Gastroesophageal sphincter (tissue), 4 donors: ENCODE data around the gene SLMAP. TPM values are rescaled to one million over a fixed set of nuclear protein-coding genes. Genes with fewer than 3 reads are reported as not detected.

Source experiments
- ATAC-seq: fragments of 150-250 bp; one replicate; pipeline ENCODE4 v1.9.1; 2016; ENCODE audit warnings: mild to moderate bottlenecking, moderate library complexity
- H3K27ac ChIP-seq, 4 donors: fragments of 200-600 bp; sonication (generic) in 3 of 4; 1 replicate in 3 of 4; 2 replicates in 1 of 4; pipeline ENCODE4 v1.5.1; 2016 to 2019
- H3K27me3 ChIP-seq: fragments of 200-600 bp; sonication (generic); one replicate; pipeline ENCODE4 v1.5.1; 2019
- H3K36me3 ChIP-seq, 2 donors: fragments of 200-600 bp; sonication (generic); one replicate each; pipeline ENCODE4 v1.5.1; 2019; ENCODE audit warnings: control low read depth in 1 of 2
- H3K4me1 ChIP-seq, 3 donors: fragments of 200-600 bp; sonication (generic); 1 replicate in 2 of 3; 2 replicates in 1 of 3; pipeline ENCODE4 v1.5.1; 2016 to 2019; ENCODE audit warnings: control low read depth in 2 of 3
- H3K4me3 ChIP-seq, 2 donors: fragments of 200-600 bp; sonication (generic); one replicate each; pipeline ENCODE4 v1.5.1; 2019; ENCODE audit warnings: mild to moderate bottlenecking in 1 of 2, moderate library complexity in 1 of 2
- H3K9me3 ChIP-seq, 3 donors: fragments of 200-600 bp; sonication (generic); one replicate each; pipeline ENCODE4 v1.5.1; 2017 to 2019; ENCODE audit warnings: control low read depth in 2 of 3
- CTCF ChIP-seq, 4 experiments: fragments of 200-600 bp in 2 of 4; fragments of 450-650 bp in 2 of 4; sonication (generic) in 1 of 4; IDR thresholded peaks; one replicate each; pipeline ENCODE4 v1.5.1; 2017 to 2019; ENCODE audit warnings: antibody characterized with exemption in 4 of 4, mild to moderate bottlenecking in 2 of 4, moderate library complexity in 2 of 4
- EP300 ChIP-seq: sonication (generic); formaldehyde crosslinking; IDR thresholded peaks from one replicate; pipeline ENCODE4 v1.6.1; 2017; ENCODE audit warnings: antibody characterized with exemption, mild to moderate bottlenecking
- POLR2A ChIP-seq, 2 donors: fragments of 450-650 bp; IDR thresholded peaks; one replicate each; pipeline ENCODE4 v1.6.1; 2017; ENCODE audit warnings: antibody characterized with exemption in 2 of 2, mild to moderate bottlenecking in 2 of 2, moderate library complexity in 1 of 2
- POLR2AphosphoS5 ChIP-seq: sonication (generic); formaldehyde crosslinking; IDR thresholded peaks from one replicate; pipeline ENCODE4 v1.6.1; 2017; ENCODE audit warnings: antibody characterized with exemption
- WGBS, 2 donors: methylation state at CpG; one replicate each; pipeline ENCODE4 v1.1.5; 2018; ENCODE audit warnings: low coverage in 1 of 2; 5-methylcytosine and 5-hydroxymethylcytosine counted together
- total RNA-seq, 4 donors: library from RNA; depleted of rRNA; stranded (reverse); fragments of >200 nt; gene quantifications; one replicate each; pipeline ENCODE4 v1.1.0, GENCODE V29; 2016

SLMAP gene
- total RNA-seq, 4 donors from 2014 or later, result 462 to 594 (median 531) TPM

GRCh38 chr3:57752307-57752706 lies 3.8 kb upstream of the SLMAP start:
- no peaks in the 10 kb centered on the region for H3K9me3 ChIP-seq
- H3K36me3 ChIP-seq, result no peaks in the 10 kb centered on the region
- no peaks in the 10 kb centered on the region for H3K27me3 ChIP-seq
- TF ChIP-seq POLR2AphosphoS5, result no peak
- no peak for TF ChIP-seq POLR2A (IDR thresholded peaks at IDR 0.05)
- TF ChIP-seq CTCF (IDR thresholded peaks at IDR 0.05), result no peak
- TF ChIP-seq EP300, result no peak
- H3K4me3 ChIP-seq, result no peak overlapping the region
- H3K4me1 ChIP-seq, result peaks cover 0 to 9% (median 0%) of the 10 kb centered on the region in 3 donors
- ATAC-seq, result no peak
- no peak overlapping the region for H3K27ac ChIP-seq

- H3K27ac ChIP-seq, result no peak overlapping the region
- H3K27me3 ChIP-seq, result no peaks in the 10 kb centered on the region
- no peak overlapping the region for H3K4me3 ChIP-seq
- no peaks in the 10 kb centered on the region for H3K9me3 ChIP-seq
- TF ChIP-seq CTCF (IDR thresholded peaks at IDR 0.05) (no peak), POLR2AphosphoS5 (no peak), EP300 (no peak), POLR2A (IDR thresholded peaks at IDR 0.05) (no peak)
- H3K4me1 ChIP-seq, result peaks cover 0 to 17% (median 5%) of the 10 kb centered on the region in 3 donors
- H3K36me3 ChIP-seq, result no peaks in the 10 kb centered on the region
- ATAC-seq, result no peak
These were observed 3.1 kb upstream of the SLMAP start for GRCh38 chr3:57753016-57753415.

- Histone ChIP-seq H3K36me3 (peaks cover 0 to 5% of the 10 kb centered on the region in 2 donors), H3K9me3 (no peaks in the 10 kb centered on the region), H3K4me1 (peaks cover 0 to 40% (median 15%) of the 10 kb centered on the region in 3 donors), H3K4me3 (peak overlapping the region; percentile 70 to 80), H3K27me3 (no peaks in the 10 kb centered on the region), H3K27ac (peak overlapping the region; percentile 70 to 93 (median 90))
- 0 to 13% methylated on average over 1 of the region's 1 CpG for WGBS, 2 donors
- ATAC-seq, result no peak
- no peak for TF ChIP-seq POLR2A (IDR thresholded peaks at IDR 0.05)
- peak in 2 of 4 experiments; percentile 3 to 31 for TF ChIP-seq CTCF (IDR thresholded peaks at IDR 0.05)
- no peak for TF ChIP-seq EP300
- no peak for TF ChIP-seq POLR2AphosphoS5
These were observed 787 bp upstream of the SLMAP start for GRCh38 chr3:57755368-57755675.

GRCh38 chr3:57756528-57757401 lies 656 bp downstream of the SLMAP start:
- Histone ChIP-seq H3K4me3 (peak overlapping the region; percentile 70 to 80), H3K27me3 (no peaks in the 10 kb centered on the region), H3K36me3 (peaks cover 0 to 6% of the 10 kb centered on the region in 2 donors), H3K4me1 (peaks cover 0 to 52% (median 15%) of the 10 kb centered on the region in 3 donors), H3K9me3 (no peaks in the 10 kb centered on the region), H3K27ac (peak overlapping the region; percentile 70 to 93 (median 90))
- TF ChIP-seq CTCF (IDR thresholded peaks at IDR 0.05) (no peak), POLR2A (IDR thresholded peaks at IDR 0.05) (peak in 1 of 2 donors; percentile 7), POLR2AphosphoS5 (peak; percentile 47), EP300 (no peak)
- 0% methylated on average over 1 to 10 of the region's 84 CpGs for WGBS, 2 donors
- ATAC-seq, result peak; percentile 23
